ENCODE data around the gene EGR1. TPM values are rescaled to one million over a fixed set of nuclear protein-coding genes. Genes with fewer than 3 reads are reported as not detected.

Gene EGR1
- total RNA-seq, 4 donors from 2014 or later: 130 to 445 (median 257) TPM

DNA sequence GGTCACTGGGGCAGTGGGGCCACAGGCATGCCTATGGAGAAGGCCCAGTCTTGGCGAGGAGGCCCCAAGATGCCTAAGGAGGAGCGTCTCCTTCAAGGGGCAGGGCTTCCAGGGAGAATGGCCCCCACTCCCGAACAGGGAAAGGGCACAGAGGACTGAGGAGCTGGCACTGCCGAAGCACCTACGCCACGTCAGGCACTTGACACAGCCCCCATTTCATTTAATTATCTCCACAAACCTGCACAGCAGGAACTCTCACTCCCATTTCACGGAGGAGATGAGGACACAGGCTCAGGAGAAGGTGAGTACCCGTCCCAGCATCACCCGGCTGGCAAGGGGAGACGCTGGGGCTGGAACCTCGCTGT, 26.0 kb downstream of the EGR1 start:
- peaks cover 14% of the 10 kb centered on the region for H3K27me3 ChIP-seq
- H3K4me3 ChIP-seq: peak overlapping the region; percentile 55
- TF ChIP-seq EP300 (IDR thresholded peaks at IDR 0.05) (no peak), POLR2AphosphoS5 (IDR thresholded peaks at IDR 0.05) (no peak), POLR2A (IDR thresholded peaks at IDR 0.05) (no peak)
- TF ChIP-seq, protein P1, sequence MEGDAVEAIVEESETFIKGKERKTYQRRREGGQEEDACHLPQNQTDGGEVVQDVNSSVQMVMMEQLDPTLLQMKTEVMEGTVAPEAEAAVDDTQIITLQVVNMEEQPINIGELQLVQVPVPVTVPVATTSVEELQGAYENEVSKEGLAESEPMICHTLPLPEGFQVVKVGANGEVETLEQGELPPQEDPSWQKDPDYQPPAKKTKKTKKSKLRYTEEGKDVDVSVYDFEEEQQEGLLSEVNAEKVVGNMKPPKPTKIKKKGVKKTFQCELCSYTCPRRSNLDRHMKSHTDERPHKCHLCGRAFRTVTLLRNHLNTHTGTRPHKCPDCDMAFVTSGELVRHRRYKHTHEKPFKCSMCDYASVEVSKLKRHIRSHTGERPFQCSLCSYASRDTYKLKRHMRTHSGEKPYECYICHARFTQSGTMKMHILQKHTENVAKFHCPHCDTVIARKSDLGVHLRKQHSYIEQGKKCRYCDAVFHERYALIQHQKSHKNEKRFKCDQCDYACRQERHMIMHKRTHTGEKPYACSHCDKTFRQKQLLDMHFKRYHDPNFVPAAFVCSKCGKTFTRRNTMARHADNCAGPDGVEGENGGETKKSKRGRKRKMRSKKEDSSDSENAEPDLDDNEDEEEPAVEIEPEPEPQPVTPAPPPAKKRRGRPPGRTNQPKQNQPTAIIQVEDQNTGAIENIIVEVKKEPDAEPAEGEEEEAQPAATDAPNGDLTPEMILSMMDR (IDR thresholded peaks at IDR 0.05): no peak
- peaks cover 63% of the 10 kb centered on the region for H3K4me1 ChIP-seq
- no peak for DNase-seq (ENCODE audit: low spot score in 2 of 2)
- WGBS: 55% methylated on average over 2 of the region's 11 CpGs
- H3K9me3 ChIP-seq: no peaks in the 10 kb centered on the region
- peak overlapping the region; percentile 82 for H3K27ac ChIP-seq
- no peaks in the 10 kb centered on the region for H3K36me3 ChIP-seq

DNA sequence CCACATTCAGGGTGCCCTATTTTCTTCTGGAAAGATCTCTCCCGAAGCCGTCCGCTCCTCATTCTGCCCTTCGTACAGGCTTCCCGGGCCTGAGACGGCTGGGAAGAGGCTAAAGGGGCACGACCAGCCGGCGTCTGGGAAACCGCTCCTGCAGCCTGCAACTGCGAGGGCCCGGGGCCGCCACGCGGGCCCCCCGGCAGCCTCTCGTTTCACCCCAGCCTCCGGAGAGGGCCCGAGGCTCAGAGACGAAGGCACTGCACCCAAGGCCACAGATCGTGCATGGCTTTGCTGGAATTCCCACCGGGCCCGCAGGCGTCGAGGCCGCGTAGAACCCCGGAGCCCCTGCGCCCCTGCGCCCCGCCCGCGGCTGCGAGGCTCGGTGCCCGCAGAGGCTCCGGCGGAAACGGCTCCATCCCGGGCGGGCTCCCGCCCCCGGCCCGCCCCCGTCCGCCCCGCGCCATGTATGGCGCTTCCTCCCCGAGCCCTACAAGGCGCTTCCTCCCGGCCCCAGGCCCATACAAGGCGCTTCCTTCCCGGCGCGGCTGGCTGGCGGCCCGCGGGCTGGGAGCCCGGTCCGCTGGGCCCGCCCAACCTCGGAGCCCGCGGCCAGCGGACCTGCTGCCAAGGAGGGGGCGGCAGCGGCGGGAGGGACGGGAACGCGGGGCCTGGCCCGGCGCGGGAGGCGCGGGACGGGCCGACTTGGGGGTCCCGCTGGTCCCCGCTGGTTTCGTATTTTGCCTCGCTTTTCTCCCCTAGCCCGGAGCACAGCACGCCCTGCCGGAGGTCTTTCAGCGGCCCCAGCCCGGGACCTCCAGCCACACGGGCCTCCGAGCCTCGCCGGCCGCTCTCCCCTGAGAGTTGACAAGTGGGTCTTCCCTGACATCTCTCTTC, 26.6 kb downstream of the EGR1 start:
- H3K27ac ChIP-seq: peak overlapping the region; percentile 82
- peaks cover 14% of the 10 kb centered on the region for H3K27me3 ChIP-seq
- peak overlapping the region; percentile 55 for H3K4me3 ChIP-seq
- peaks cover 63% of the 10 kb centered on the region for H3K4me1 ChIP-seq
- DNase-seq (ENCODE audit: low spot score in 2 of 2): peak; percentile 93 to 96
- no peaks in the 10 kb centered on the region for H3K9me3 ChIP-seq
- no peaks in the 10 kb centered on the region for H3K36me3 ChIP-seq
- WGBS: 3% methylated on average over 16 of the region's 93 CpGs
- TF ChIP-seq, protein P1 (IDR thresholded peaks at IDR 0.05): no peak
- no peak for TF ChIP-seq EP300 (IDR thresholded peaks at IDR 0.05)
- no peak for TF ChIP-seq POLR2A (IDR thresholded peaks at IDR 0.05)
- TF ChIP-seq POLR2AphosphoS5 (IDR thresholded peaks at IDR 0.05): no peak

DNA sequence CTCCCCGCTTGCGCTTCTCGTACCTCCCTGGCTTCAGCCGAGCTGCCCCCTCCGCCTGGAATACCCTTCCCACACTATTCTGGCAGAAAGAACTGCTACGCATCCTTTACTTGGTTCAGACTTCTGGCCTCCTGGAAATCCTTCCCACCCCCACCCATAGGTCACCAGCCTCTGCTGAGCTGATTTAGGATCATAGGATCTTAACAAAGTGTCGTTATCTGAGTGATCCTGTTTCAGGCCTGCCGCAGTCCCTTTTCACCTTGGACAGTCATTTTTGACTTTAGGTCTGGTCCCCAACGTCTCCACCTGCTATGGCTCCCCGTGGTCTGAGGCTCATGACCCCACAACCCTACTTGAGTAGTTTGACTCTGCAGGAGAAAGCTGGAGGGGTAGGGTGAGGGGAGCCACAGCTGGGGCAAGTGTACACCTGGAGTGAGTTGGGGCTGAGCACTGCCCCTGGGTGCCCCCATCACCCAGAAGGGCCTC, 27.3 kb downstream of the EGR1 start:
- Histone ChIP-seq H3K4me1 (peaks cover 61% of the 10 kb centered on the region), H3K9me3 (no peaks in the 10 kb centered on the region), H3K27me3 (peaks cover 14% of the 10 kb centered on the region), H3K4me3 (peak overlapping the region; percentile 55), H3K36me3 (no peaks in the 10 kb centered on the region), H3K27ac (peak overlapping the region; percentile 82)
- DNase-seq (ENCODE audit: low spot score in 2 of 2): no peak
- TF ChIP-seq, protein P1 (IDR thresholded peaks at IDR 0.05): no peak
- no peak for TF ChIP-seq POLR2A (IDR thresholded peaks at IDR 0.05)
- TF ChIP-seq EP300 (IDR thresholded peaks at IDR 0.05): no peak
- TF ChIP-seq POLR2AphosphoS5 (IDR thresholded peaks at IDR 0.05): no peak
- WGBS: 15% methylated on average over 10 of the region's 10 CpGs

DNA sequence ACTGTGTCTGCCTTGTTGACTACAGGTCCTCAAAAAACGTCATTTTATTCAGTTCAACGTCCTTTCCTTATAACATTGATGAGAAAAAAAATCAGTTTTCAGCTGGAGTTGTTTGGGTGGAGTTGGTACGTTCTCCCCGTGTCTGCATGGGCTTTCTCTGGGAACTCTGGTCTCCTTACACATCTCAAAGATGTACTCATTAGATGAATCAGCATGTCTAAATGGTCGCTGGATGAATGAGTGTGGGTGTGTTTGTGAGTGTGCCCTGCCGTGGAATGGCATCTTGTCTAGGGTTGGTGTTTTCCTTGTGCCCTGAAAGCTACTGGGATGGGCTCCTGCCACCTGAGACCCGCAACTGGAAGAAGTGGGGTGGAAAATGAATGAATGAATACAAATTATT, 30.1 kb downstream of the EGR1 start:
- Histone ChIP-seq H3K27me3 (peaks cover 5% of the 10 kb centered on the region), H3K36me3 (no peaks in the 10 kb centered on the region), H3K9me3 (no peaks in the 10 kb centered on the region), H3K4me1 (peaks cover 36% of the 10 kb centered on the region), H3K4me3 (no peak overlapping the region), H3K27ac (no peak overlapping the region)
- 80% methylated on average over 7 of the region's 7 CpGs for WGBS
- no peak for DNase-seq (ENCODE audit: low spot score in 2 of 2)
- no peak for TF ChIP-seq POLR2A (IDR thresholded peaks at IDR 0.05)
- no peak for TF ChIP-seq POLR2AphosphoS5 (IDR thresholded peaks at IDR 0.05)
- no peak for TF ChIP-seq EP300 (IDR thresholded peaks at IDR 0.05)
- TF ChIP-seq, protein P1 (IDR thresholded peaks at IDR 0.05): no peak

DNA sequence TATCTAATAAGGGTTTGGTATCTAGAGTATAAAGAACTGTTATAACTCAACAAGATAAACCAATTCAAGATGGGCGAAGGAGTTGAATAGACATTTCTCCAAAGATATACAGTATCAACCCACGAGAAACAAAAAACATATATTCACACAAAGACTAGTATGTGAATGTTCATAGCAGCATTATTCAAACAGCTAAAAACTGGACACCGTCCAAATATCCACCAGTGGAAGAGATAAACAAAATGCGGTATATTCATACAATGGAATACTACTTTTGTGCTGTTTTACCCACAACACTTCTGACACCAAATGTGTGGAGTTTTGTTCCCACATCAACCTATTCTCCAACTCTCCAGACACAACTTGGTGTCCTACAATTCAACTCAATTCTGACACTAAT, 33.1 kb downstream of the EGR1 start:
- no peak for DNase-seq (ENCODE audit: low spot score in 2 of 2)
- no peaks in the 10 kb centered on the region for H3K9me3 ChIP-seq
- no peaks in the 10 kb centered on the region for H3K36me3 ChIP-seq
- no peaks in the 10 kb centered on the region for H3K27me3 ChIP-seq
- no peak overlapping the region for H3K4me3 ChIP-seq
- peaks cover 24% of the 10 kb centered on the region for H3K4me1 ChIP-seq
- no peak overlapping the region for H3K27ac ChIP-seq
- 73% methylated on average over 4 of the region's 4 CpGs for WGBS
- TF ChIP-seq EP300 (IDR thresholded peaks at IDR 0.05) (no peak), POLR2AphosphoS5 (IDR thresholded peaks at IDR 0.05) (no peak), POLR2A (IDR thresholded peaks at IDR 0.05) (no peak)
- TF ChIP-seq, protein P1 (IDR thresholded peaks at IDR 0.05): no peak

Data from suprapubic skin (tissue), 4 donors.